ENCODE results near the gene RANGAP1. TPM values are rescaled to one million over a fixed set of nuclear protein-coding genes. Genes with fewer than 3 reads are reported as not detected.

Gene RANGAP1
- total and polyA plus RNA-seq, 9 donors, result 17.2 to 37.9 (median 32.1) TPM

- no peak within 1 kb of the TSS for H3K4me3 ChIP-seq
- peaks cover 8% of the 10 kb centered on the region for H3K4me1 ChIP-seq (ENCODE audit: insufficient read depth)
- no peak within 1 kb of the TSS for H3K27ac ChIP-seq
- no peak for TF ChIP-seq POLR2A (IDR thresholded peaks at IDR 0.05)
- H3K9me3 ChIP-seq, result no peaks in the 10 kb centered on the region
- no peaks in the 10 kb centered on the region for H3K36me3 ChIP-seq
- H3K27me3 ChIP-seq, result no peaks in the 10 kb centered on the region
- DNase-seq, result no peak
- intact Hi-C loops (cut with DNase I), result no loop called here
- 45 to 55% (median 52%) methylated on average over 15 to 24 of the region's 24 CpGs for WGBS, 3 donors
Measured at GRCh38 chr22:41240377-41241132, 45.4 kb downstream of the RANGAP1 start, which contains the start of gene CHADL. Gene CHADL (minus strand): TSS chr22:41240931. CDS start chr22:41240881, 50 bp downstream.

GRCh38 chr22:41239443-41240128 is 46.4 kb downstream of the RANGAP1 start:
- no peak for DNase-seq
- TF ChIP-seq EP300 (IDR thresholded peaks at IDR 0.05) (no peak), CTCF (IDR thresholded peaks at IDR 0.05) (no peak), POLR2A (IDR thresholded peaks at IDR 0.05) (no peak)
- peaks cover 8% of the 10 kb centered on the region for H3K4me1 ChIP-seq (ENCODE audit: insufficient read depth)
- H3K27me3 ChIP-seq, result no peaks in the 10 kb centered on the region
- no peak overlapping the region for H3K27ac ChIP-seq
- no peak overlapping the region for H3K4me3 ChIP-seq
- intact Hi-C loops (cut with DNase I), result no loop called here
- no peaks in the 10 kb centered on the region for H3K9me3 ChIP-seq
- 77 to 83% (median 82%) methylated on average over 16 of the region's 16 CpGs for WGBS, 3 donors
- H3K36me3 ChIP-seq, result no peaks in the 10 kb centered on the region

- intact Hi-C loops (cut with DNase I), result no loop called here
- no peak overlapping the region for H3K27ac ChIP-seq
- 88 to 92% (median 91%) methylated on average over 21 to 32 of the region's 32 CpGs for WGBS, 3 donors
- H3K4me3 ChIP-seq, result no peak overlapping the region
- no peaks in the 10 kb centered on the region for H3K27me3 ChIP-seq
- no peak for DNase-seq
- H3K9me3 ChIP-seq, result no peaks in the 10 kb centered on the region
- peaks cover 8% of the 10 kb centered on the region for H3K4me1 ChIP-seq (ENCODE audit: insufficient read depth)
- TF ChIP-seq POLR2A (IDR thresholded peaks at IDR 0.05), result no peak
- no peak for TF ChIP-seq EP300 (IDR thresholded peaks at IDR 0.05)
- no peak for TF ChIP-seq CTCF (IDR thresholded peaks at IDR 0.05)
- no peaks in the 10 kb centered on the region for H3K36me3 ChIP-seq
Measured at GRCh38 chr22:41238570-41239442, 47.2 kb downstream of the RANGAP1 start.

GRCh38 chr22:41237707-41238569 is 48.0 kb downstream of the RANGAP1 start:
- TF ChIP-seq CTCF (IDR thresholded peaks at IDR 0.05) (peak in 2 of 3 donors; percentile 35 to 44), POLR2A (IDR thresholded peaks at IDR 0.05) (no peak)
- Histone ChIP-seq H3K4me1 (ENCODE audit: insufficient read depth) (peaks cover 8% of the 10 kb centered on the region), H3K36me3 (no peaks in the 10 kb centered on the region), H3K9me3 (no peaks in the 10 kb centered on the region), H3K27me3 (no peaks in the 10 kb centered on the region), H3K4me3 (peak overlapping the region; percentile 33), H3K27ac (no peak overlapping the region)
- intact Hi-C loops (cut with DNase I), result no loop called here
- WGBS, 3 donors, result 11 to 19% (median 16%) methylated on average over 44 to 97 of the region's 97 CpGs
- peak; percentile 53 to 72 (median 60) for DNase-seq
